Mammary microvascular endothelial cell (primary cell): ENCODE data around the gene STK35. TPM values are rescaled to one million over a fixed set of nuclear protein-coding genes. Genes with fewer than 3 reads are reported as not detected.

Experiments used
- total RNA-seq: library from RNA; depleted of rRNA; stranded (reverse); fragments of >200 nt; gene quantifications from 2 replicates; pipeline ENCODE4 v1.2.3, GENCODE V29; 2015

STK35 gene
- 11.9 and 13.7 TPM in 2 replicates for total RNA-seq

GRCh38 chr20:2101057-2101864 lies at the start of gene STK35:
TSS of gene STK35 (plus strand) at chr20:2101827. CDS start at chr20:2101882, 55 bp downstream.

Other genes with a start within 250 kb of the STK35 start
- gene SIRPA, start 206.4 kb upstream of the STK35 start, total RNA-seq: 36.4 and 42.3 TPM in 2 replicates
- not detected in 2 replicates for gene PDYN, start 107.8 kb upstream of the STK35 start, total RNA-seq
- not detected in 2 replicates for gene TGM3, start 194.2 kb downstream of the STK35 start, total RNA-seq